HG02623 (cell line): ENCODE results near the gene RNPS1.

Experiments
- ATAC-seq: cut with Tn5 transposase; IDR thresholded peaks from one replicate; pipeline ENCODE4 v1.9.1; 2021; ENCODE audit warnings: moderate library complexity; ENCODE audit not compliant: unreplicated experiment

RNPS1 gene, protein sequence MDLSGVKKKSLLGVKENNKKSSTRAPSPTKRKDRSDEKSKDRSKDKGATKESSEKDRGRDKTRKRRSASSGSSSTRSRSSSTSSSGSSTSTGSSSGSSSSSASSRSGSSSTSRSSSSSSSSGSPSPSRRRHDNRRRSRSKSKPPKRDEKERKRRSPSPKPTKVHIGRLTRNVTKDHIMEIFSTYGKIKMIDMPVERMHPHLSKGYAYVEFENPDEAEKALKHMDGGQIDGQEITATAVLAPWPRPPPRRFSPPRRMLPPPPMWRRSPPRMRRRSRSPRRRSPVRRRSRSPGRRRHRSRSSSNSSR

DNA sequence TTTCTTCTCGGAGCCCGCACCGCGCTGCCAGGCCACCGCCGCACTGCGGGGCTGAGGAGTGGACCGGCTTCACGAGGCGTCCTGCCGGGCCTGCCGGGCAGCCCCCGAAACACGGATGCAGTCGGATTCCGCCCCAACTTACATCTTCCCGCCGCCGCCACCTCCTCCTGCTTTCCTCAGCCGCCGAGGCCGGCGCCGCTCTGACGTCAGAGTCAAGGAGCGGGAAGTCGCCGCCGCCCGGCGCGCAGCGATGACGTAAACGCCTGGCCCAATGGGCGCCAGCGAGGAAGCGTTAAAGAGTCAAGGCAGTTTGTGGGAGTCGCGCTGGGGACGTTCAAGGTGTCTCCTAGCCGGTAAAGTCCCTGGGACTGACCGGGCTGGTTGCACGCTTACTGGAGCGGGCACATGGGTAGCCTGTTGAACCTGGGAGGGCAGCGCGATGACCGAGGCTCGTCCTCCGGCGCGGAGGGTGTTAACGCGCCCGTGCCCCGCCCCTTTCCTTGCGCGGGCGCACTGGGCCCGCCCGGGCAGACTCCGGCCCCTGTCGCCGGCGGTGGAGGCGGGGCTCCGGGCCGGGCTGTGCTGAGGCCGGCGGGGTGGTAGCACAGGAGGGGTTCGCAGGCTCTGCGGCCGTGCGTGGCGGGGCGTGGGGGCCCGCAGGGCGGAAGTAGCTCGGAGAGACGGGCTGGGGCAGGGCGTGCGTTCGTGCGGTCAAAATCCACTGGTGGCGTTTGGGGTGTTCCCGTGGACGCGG, at the start of gene RNPS1:
TSS of gene RNPS1 (minus strand) at position 214 of the 754 bp plus-strand sequence. CDS start 3,483 bp downstream, outside the sequence.
- ATAC-seq = peak; percentile 77

DNA sequence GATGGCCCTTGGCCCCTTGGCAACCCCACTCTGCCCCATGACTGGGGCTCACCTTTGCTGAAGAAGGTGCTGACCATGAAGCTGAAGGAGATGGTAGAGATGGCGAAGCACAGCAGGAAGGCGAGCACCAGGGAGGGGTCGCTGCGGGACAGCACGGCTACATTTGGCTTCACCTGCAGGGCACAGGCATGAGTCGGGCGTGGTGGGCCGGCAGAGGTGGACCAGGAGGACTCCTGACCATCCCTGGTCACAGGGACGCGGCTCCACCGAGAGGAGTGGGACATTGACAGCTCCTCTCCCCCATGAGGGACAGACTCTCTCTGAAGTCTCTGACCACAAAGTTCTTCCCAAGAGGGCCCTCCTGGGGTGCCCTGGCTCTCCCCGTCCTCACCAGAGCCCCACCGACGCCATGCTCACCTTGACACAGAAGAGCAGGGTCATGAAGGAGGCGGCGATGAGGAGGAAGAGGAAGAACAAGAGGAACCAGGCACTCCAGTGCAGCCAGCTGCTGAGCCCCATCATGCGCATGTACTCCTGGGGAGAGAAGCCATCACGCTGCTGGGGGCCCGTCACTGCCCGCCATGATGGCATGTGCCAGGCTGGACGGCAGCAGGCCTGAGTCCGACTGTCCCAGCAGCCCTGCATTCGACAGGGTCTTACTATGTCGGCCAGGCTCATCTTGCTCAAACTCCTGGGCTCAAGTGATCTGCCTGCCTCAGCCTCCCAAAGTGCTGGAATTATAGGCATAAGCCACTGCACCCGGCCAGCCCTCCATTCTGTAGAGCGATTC, 49.5 kb upstream of the RNPS1 start:
- no peak for ATAC-seq

DNA sequence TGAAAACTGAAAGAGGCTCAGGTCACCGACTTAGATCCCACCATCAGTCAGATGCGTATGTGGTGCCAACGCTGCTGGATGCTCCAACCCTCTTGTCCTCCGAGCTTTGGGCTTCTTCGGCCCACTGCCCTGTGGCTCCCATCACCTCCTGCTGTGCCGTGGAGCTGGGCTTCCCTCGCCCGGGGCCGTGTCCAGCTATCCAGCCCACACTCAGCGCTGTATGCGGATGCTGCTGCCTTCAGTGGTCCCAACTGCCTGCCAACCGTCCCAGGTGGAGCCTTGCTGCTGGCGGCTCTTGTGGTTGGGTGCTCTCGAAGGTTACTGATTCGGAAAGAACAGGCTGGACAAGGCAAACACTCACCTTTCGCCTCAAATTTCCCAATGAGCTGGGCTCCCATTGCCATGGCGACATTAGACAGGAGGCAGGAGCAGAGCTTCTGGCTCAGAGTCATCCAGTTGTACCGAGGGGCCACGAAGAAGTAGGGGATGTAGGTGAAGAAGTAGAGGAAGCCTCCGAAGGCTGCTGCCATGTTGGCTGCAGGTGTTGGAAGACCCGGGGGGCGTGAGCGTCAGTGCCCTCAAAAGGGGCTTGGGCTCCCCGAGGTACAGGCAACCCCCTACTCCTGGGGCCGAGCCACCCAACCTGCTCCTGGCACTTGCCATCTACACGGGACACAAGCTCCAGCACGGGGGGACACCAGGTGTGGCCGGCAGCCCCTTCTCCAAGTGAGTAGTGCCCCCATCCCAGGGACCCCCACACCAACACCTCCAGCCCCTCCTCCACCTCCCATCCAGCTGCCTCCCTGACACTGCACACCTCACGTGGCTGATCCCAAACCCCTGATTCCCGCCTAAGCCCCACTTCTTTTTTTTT, 40.4 kb upstream of the RNPS1 start:
- no peak for ATAC-seq

DNA sequence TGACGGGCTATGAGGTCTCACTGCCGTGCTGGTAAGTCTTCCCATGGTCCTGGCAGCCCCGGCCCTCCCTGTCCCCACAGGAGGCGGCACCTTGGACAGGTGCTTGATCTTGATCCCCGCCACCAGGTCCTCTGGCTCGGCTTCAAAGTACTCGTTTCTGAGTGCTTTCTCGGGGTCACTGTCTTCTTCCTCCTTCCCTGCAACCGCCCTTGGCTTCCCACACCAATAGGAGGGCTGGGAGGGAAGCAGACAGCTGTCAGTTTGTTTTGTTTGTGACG, 31.9 kb upstream of the RNPS1 start:
- no peak for ATAC-seq

DNA sequence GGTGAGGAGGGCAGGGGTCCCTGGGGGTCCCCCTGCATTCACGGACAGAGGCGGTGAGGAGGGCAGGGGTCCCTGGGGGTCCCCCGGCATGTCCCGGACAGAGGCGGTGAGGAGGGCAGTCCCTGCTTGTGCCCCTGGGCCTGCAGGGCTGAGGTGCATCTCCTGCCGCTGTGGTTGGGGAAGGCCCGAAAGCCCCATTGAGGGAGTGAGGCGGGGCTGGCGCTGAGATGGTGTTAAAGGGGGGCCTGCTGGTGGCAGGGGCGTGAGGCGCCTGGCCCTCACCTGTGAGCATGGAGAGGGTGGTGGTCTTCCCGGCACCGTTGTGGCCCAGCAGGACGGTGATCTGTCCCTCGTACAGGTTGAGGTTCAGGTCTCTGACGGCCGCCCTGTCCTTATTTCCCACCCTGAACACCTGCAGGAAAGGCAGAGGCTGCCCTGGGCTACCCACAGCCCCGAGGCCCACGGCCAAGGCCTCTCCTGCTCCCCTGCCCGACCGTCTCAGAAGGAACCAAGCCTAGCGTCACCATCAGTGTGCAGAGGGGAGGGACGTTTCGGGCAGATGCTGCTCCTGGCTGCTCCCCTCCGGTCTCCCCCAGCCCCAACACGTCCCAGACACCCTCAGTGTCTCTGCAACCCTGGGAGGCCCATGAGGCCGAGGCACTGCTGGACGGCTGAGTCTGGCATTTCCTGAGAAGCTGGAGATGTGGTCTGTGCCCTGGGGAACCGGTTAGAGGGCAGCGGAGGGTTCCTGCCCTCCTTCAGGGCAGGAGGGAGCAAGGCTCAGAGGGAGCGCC, 31.4 kb upstream of the RNPS1 start:
- no peak for ATAC-seq

DNA sequence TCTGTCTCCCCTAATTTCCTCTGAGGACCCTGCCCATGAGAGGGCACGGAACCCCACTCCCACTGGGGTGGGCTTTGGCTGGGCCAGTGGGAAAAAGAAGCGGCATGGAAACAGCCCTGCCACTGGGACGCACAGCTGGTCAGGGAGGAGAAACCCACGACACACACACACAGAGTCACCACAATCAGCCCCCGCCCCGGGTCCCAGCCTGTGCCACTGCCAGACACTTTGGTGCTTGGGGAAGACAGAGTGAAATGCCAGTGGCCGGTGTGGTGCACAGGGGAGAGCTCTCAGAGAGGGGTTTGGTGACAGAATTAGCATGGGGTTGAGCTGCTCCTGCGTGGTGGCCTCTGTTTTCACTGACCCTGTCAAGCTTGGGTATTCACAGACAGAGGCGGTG, 30.7 kb upstream of the RNPS1 start:
- no peak for ATAC-seq

DNA sequence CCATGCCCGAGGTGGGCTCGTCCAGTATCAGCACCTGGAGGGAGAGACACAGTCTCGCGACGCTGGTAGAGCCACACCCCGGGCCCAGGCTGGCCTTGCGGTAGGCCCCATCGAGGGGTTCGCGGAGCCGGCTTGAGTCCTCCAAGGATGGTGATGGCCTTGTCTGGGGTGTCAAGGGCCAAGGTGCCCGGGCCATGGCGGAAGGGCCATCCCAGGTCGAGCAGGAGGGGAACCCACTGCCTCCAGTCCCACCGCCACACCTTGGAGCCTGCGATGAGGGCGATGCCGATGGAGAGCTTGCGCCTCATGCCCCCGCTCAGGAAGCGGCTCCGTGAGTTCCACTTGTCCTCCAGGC, 29.6 kb upstream of the RNPS1 start:
- no peak for ATAC-seq

DNA sequence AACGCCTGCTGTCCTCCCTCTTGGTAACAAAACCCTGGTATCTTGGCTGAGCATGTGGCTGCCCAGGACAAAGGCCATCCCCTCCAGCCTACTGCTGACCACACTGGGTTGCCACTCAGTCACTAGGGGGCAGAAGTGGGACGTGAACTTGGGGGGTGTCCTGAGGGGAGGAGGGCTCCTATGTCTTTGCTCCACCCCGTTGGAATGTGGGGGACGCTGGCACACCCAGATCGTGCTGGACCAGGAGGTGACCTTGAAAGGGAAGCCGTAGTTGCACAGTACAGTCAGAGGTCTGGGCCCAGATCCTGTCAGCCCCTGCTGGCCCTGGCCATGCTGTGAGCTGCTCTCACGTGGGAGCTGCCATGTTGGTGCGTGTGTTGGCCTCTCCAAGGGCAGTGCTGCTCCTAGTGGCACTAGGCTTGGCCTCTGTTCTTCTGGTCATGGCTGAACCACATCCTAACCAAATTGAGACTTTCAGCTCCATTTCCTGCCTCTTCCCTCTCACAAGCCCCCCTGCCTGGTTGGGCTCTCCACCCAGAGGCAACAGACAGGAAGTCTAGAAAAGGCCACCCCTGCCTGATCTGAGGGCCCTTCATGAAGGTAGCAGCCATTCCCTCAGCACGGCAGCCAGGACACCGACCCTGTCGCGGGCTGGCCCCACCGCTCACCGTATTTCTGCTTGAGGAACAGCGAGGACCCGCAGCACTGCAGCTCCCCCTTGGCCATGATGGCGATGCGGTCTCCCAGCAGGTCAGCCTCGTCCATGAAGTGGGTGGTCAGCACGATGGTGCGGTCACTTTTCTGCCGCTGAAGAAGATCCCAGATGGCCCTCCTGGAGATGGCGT, 29.0 kb upstream of the RNPS1 start:
- ATAC-seq = no peak

DNA sequence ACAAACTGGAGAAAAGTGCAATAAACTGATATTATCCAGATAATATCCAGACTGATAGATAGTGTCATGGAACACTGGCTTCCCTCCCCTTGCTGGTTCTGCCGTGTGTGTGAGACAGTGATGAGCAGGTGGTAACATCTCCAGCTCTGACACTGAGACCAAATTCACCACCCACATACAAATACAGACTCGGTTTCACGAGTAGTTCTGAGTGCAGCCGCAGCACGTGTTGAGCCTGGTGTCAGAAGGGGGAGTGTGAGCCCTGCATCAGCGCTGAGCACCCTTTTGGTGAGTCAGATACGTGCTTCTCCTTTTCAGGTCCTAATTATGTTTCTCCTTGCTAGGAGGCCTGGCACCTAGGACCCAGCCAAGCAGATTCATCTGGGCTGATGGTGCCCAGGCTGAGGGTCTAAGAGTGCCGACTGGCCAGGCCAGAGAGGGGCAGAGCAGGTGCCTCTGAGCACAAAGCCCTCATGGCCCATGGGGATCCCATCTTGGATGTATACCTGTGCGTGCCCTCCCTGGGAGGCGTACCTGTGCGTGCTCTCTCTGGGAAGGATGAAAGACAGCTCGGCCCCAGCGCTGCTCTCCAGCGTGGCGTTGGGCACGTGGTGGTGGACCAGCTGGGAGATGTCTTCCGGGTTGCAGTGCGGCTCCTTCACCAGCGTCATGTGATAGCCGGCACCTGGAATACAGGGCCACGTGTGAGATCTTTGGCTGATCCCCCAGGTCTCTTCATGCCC, 27.3 kb upstream of the RNPS1 start:
- ATAC-seq = no peak

DNA sequence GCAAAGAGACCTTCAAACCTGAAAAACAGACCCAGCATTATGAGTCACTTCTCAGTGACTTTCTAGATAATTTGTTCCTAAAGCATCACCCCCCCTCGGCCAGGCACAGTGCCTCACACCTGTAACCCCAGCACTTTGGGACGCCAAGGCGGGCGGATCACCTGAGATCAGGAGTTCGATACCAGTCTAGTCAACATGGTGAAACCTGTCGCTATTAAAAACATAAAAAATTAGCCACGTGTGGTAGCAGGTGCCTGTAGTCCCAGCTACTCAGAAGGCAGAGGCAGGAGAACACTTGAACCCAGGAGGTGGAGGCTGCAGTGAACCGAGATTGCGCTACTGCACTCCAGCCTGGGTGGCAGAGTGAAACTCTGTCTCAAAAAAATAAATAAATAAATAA, 24.3 kb upstream of the RNPS1 start:
- ATAC-seq = no peak

DNA sequence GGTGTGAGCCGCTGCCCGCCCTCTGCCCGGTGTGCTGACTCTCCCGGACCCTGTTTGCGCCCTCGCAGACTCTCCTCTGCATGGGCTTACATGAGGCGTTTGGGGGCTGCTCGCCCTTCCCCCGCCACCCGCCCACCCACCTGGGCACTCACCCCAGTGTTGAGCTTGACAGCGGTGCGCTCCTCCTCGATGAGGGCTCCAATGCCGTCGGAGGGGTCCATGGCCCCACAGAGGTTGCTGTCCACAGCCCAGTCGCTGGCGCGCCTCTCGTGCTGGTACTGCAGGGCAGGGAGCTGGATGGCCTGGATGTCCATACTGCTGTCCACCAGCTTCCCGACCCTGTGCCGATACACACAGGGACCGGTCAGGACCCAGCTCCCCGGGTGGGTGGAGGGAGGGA, 21.4 kb upstream of the RNPS1 start:
- no peak for ATAC-seq

DNA sequence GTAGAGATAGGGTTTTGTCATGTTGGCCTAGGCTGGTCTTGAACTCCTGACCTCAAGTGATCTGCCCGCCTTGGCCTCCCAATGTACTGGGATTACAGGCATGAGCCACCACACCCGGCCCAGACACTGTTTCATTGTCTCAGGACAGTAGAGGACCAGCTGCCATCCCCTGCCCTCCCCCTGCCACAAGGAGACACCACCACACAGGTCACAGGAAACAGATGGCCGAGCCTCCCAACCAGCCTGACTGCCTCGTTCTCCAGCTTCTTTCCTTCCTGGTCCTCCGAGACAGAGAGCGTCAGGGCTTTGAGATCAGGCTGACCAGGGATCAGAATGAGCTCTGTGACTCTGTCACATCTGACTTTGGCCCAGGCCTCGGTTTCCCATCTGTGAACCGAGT, 20.8 kb upstream of the RNPS1 start:
- ATAC-seq = no peak

DNA sequence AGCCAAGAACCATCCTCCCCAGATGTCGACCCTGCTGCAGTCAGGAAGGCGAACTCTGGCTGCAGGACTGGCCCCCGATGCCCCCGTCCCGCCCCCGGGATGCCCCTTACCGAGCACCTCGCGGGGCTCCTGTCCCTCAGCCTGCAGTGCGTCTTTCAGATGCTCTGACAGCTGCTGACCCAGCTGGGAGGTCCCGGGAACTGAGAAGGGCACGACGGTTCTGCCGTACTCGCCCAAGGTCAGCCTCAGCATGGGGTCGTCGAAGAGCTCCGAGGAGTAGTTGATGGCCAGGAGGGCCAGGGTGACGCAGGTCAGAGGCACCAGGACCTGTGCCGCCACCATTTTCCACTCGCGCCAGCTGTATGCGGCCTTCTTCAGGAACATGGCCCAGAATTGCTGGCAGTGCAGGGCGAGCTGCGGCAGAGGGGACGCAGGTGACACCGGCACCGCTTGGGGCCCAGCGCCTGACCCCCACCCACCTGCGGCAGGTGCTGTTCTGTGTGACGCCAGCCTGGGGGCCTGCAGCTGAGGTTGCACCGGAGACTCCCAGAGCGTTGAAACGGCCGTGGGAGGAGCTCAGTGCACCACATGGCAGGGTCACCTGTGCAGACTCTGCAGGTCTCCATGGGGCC, 20.1 kb upstream of the RNPS1 start:
- no peak for ATAC-seq

DNA sequence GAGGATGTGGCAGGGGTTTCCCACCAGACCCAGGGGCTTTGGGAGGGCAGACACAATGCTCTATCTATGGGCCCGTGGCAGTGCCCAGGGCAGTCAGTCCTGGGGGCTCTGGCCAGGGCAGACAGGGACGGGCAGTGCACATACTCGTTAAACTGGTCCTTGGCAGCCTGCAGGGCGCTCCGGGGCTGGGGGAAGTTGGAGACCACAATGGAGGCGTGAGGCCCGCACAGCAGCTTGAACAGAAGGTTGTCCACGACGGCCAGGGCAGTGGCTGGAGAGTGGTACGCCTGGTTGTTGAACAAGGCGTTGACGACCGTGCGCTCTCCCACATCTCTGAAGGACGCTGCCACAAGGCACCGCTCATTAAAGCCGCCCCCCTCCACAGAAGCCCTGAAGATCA, 18.6 kb upstream of the RNPS1 start:
- ATAC-seq = no peak

DNA sequence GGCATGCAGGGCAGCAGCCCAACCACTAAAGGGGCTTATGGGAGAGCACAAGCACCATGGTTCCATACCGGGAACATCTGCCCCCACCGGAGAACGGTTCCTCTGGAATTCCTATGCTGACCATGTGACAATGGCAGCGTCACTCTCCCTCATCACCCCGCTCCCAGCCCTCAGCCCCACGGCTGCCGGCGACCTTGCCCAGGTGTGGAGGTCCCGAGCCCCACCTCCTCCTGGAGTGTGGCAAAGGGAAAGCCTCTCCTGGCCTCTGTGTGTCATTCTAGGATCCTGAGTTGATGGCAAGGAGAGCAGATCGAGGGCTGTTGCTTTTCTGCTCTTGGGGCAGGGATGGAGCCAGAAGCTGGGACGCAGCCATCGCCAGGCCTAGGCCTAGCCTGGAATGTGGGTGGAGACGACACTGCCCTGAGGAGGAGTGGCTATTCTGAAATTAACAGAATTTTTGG, 17.8 kb upstream of the RNPS1 start:
- ATAC-seq = no peak

DNA sequence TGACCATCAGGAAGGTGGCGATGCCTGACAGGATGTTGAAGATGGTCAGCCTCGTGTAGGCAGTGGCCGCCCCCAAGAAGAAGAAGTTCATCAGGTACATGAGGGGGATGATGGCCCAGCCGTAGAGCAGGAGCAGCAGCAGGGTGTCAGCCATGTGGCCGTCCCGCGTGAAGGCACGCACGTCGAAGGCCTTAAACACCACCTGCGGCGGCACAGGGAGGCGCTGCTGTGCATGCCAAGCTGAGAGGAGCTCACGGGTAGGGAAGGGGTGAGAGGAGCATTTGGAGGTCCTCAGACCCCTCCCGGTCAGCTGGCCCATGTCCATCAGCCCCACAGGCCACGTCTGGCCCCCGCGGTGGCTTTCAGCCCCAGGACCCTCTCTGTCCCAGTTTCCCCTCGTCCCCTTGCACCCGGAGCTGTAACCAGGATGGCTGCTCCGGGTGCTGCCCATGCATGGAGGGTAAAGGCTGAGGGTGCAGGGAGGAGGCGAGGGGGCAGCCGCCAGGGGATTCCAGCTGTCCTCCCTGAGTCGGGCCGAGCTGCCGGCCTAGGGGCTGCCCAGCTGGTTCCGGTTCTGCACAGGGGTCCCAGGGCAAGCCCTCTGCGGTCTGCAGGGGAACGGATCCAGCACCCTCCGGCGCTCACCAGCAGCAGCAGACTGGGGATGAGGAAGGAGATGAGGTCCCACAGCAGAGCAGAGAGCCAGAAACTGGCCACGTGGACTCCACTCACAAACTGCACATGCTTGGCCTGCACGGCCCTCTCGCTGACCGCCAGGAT, 17.1 kb upstream of the RNPS1 start:
- no peak for ATAC-seq

DNA sequence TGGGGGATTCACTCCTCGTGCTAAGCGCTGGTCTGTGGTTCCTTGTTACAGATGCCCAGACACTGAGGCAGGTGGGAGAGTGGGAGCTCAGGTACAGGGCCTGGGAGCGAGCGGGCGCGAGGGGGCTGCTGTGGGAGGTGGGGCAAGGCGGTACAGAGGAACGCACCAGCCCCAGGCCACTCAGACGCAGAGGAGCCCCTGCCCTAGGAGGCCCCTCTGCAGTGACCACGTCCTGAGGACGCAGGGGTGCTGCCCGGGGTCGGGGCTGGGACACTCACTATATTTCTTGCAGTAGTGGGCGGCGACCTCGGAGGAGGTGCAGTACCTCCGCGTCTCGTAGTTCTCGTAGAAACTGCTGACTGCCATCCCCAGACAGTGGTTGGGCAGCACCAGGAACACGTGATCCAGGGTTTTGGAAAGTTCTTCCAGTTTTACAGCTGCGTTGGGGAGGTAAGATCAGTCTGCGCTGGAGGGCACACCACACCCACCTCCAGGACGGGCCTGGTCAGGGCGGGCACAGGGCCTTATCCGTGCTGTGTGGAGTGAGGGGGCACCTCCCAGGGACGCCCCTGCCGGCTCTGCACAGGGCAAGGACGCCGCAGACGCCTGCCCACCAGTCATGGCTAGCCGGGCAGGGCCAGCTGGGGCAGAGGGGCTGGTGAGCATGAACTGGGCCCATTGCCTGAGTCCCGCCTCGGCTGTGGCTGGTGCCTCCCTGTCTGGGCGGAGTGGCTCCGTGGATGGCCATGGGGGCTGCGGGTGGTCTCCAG, 16.3 kb upstream of the RNPS1 start:
- ATAC-seq = no peak
